ENCODE measurements around the gene MC5R.

MC5R gene

GRCh38 chr18:13834496-13835015, 10.6 kb downstream of the MC5R start:
- Histone ChIP-seq H3K4me3 (ENCODE audit: low read length, poor library complexity, severe bottlenecking) (no peak overlapping the region), H3K79me2 (ENCODE audit: insufficient read depth, low read length) (no peaks in the 10 kb centered on the region), H4K20me1 (ENCODE audit: insufficient read depth, low read length, poor library complexity, severe bottlenecking) (no peaks in the 10 kb centered on the region), H3K27me3 (ENCODE audit: insufficient read depth, low read length, poor library complexity, severe bottlenecking) (peaks cover 10% of the 10 kb centered on the region), H3K9me2 (replicated peaks; ENCODE audit: low read depth, low read length) (no peaks in the 10 kb centered on the region), H3K4me2 (ENCODE audit: low read depth, low read length, poor library complexity, severe bottlenecking) (no peak overlapping the region), H3K36me3 (ENCODE audit: insufficient read depth, low read length) (no peaks in the 10 kb centered on the region), H3K4me1 (ENCODE audit: insufficient read depth, low read length, poor library complexity, severe bottlenecking) (no peaks in the 10 kb centered on the region), H3F3A (ENCODE audit: low read depth) (no peaks in the 10 kb centered on the region), H3K9ac (ENCODE audit: low read depth, low read length, poor library complexity, severe bottlenecking) (no peak overlapping the region), H3K9me3 (ENCODE audit: insufficient read depth, low read depth, low read length) (no peaks in the 10 kb centered on the region), H2AFZ (ENCODE audit: low read length) (no peak overlapping the region)
- TF ChIP-seq CTCF (conservative IDR thresholded peaks at IDR 0.05; ENCODE audit: low read length) = no peak
- no peak for TF ChIP-seq EZH2phosphoT487 (IDR thresholded peaks at IDR 0.05; ENCODE audit: borderline replicate concordance)

DNA sequence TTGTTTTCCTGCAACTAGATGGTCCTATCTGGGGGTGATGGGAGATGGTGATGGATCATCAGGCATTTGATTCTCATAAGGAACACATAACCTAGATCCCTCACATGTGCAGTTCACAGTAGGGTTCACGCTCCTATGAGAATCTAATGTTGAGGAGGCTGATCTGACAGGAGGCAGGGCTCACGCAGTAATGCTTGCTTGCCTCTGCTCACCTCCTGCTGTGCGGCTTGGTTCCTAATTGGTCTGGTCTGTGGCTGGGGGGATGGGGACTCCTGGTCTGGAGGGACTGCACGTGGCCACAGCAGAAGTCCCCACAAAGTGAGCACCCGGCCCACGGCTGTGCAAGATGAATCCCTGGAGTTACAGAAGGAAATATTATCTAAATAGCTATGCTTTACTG, 11.3 kb downstream of the MC5R start:
- Histone ChIP-seq H3K27me3 (ENCODE audit: insufficient read depth, low read length, poor library complexity, severe bottlenecking) (peaks cover 10% of the 10 kb centered on the region), H4K20me1 (ENCODE audit: insufficient read depth, low read length, poor library complexity, severe bottlenecking) (no peaks in the 10 kb centered on the region), H3K79me2 (ENCODE audit: insufficient read depth, low read length) (no peaks in the 10 kb centered on the region), H3K9me3 (ENCODE audit: insufficient read depth, low read depth, low read length) (no peaks in the 10 kb centered on the region), H2AFZ (ENCODE audit: low read length) (no peak overlapping the region), H3K9ac (ENCODE audit: low read depth, low read length, poor library complexity, severe bottlenecking) (no peak overlapping the region), H3K4me2 (ENCODE audit: low read depth, low read length, poor library complexity, severe bottlenecking) (no peak overlapping the region), H3K4me3 (ENCODE audit: low read length, poor library complexity, severe bottlenecking) (no peak overlapping the region), H3F3A (ENCODE audit: low read depth) (no peaks in the 10 kb centered on the region), H3K4me1 (ENCODE audit: insufficient read depth, low read length, poor library complexity, severe bottlenecking) (no peaks in the 10 kb centered on the region), H3K9me2 (replicated peaks; ENCODE audit: low read depth, low read length) (no peaks in the 10 kb centered on the region), H3K36me3 (ENCODE audit: insufficient read depth, low read length) (no peaks in the 10 kb centered on the region)
- TF ChIP-seq CTCF (conservative IDR thresholded peaks at IDR 0.05; ENCODE audit: low read length) (no peak), EZH2phosphoT487 (IDR thresholded peaks at IDR 0.05; ENCODE audit: borderline replicate concordance) (no peak)

GRCh38 chr18:13836559-13836958, 12.6 kb downstream of the MC5R start:
- H3K27me3 ChIP-seq (ENCODE audit: insufficient read depth, low read length, poor library complexity, severe bottlenecking) = peaks cover 10% of the 10 kb centered on the region
- H2AFZ ChIP-seq (ENCODE audit: low read length) = no peak overlapping the region
- H3F3A ChIP-seq (ENCODE audit: low read depth) = no peaks in the 10 kb centered on the region
- H4K20me1 ChIP-seq (ENCODE audit: insufficient read depth, low read length, poor library complexity, severe bottlenecking) = no peaks in the 10 kb centered on the region
- no peak overlapping the region for H3K4me3 ChIP-seq (ENCODE audit: low read length, poor library complexity, severe bottlenecking)
- no peaks in the 10 kb centered on the region for H3K79me2 ChIP-seq (ENCODE audit: insufficient read depth, low read length)
- no peak overlapping the region for H3K9ac ChIP-seq (ENCODE audit: low read depth, low read length, poor library complexity, severe bottlenecking)
- H3K9me2 ChIP-seq (replicated peaks; ENCODE audit: low read depth, low read length) = no peaks in the 10 kb centered on the region
- no peaks in the 10 kb centered on the region for H3K4me1 ChIP-seq (ENCODE audit: insufficient read depth, low read length, poor library complexity, severe bottlenecking)
- no peaks in the 10 kb centered on the region for H3K36me3 ChIP-seq (ENCODE audit: insufficient read depth, low read length)
- H3K9me3 ChIP-seq (ENCODE audit: insufficient read depth, low read depth, low read length) = no peaks in the 10 kb centered on the region
- no peak for TF ChIP-seq CTCF (conservative IDR thresholded peaks at IDR 0.05; ENCODE audit: low read length)
- no peak for TF ChIP-seq EZH2phosphoT487 (IDR thresholded peaks at IDR 0.05; ENCODE audit: borderline replicate concordance)
- H3K4me2 ChIP-seq (ENCODE audit: low read depth, low read length, poor library complexity, severe bottlenecking) = no peak overlapping the region
